Measurements from ENCODE around the gene CT45A8. TPM values are rescaled to one million over a fixed set of nuclear protein-coding genes. Genes with fewer than 3 reads are reported as not detected.

The CT45A8 gene
- total and polyA plus RNA-seq, 2 of the 8 experiments (the other 6 are each of a cell fraction or from before 2014, with no cell fraction given): not detected

DNA sequence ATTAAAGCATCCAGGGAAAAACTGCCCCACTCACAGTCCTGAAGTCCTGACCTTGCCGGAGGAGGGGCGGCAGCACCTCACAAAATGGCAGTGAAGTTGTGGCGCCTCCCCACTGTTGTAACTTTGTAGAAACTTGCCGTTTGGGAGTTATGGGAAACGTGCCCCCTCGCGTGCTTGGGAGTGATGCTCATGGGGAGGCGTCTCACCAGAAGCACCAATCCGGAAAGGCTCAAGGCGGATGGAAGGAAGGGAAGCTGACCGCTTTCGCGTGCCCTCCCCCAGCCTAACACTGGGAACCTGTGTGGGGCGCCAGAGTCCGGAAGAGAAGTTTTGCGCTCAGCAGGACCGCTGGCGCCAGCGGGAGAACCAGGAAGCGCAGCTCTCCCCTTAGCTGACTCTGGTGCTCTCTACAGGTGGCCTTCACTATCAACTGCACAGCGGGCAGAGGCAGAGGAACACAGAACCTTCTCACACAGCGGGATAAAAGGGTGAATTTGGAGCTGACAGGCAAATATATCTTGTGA lies 39.0 kb upstream of the CT45A8 start, which contains the start of the genes CT45A10 and SAGE1:
TSS of gene CT45A10 (minus strand) at position 151 of the 524 bp plus-strand sequence. CDS start 8,100 bp downstream, outside the sequence.
TSS of gene SAGE1 (plus strand) at position 423 of the 524 bp plus-strand sequence. CDS start 2,527 bp downstream, outside the sequence.
- Histone ChIP-seq H3K36me3 (ENCODE audit: control insufficient read depth in 2 of 4, insufficient read depth in 4 of 4, low read length in 3 of 4) (no peaks in the 10 kb centered on the region), H4K91ac (replicated peaks; ENCODE audit: insufficient read length, low read length) (no peak within 1 kb of the TSS), H2BK120ac (replicated peaks; ENCODE audit: low read depth, low read length) (no peak within 1 kb of the TSS), H3K4me1 (replicated peaks in 1 of 4; ENCODE audit: control insufficient read depth in 3 of 4, insufficient read depth in 4 of 4, low read length in 3 of 4) (no peaks in the 10 kb centered on the region), H3K27me3 (replicated peaks in 1 of 4; ENCODE audit: control insufficient read depth in 3 of 4, extremely low read depth in 1 of 4, insufficient read depth in 3 of 4, low read length in 3 of 4) (no peaks in the 10 kb centered on the region), H2BK5ac (ENCODE audit: low read depth, low read length) (no peak within 1 kb of the TSS), H3K23ac (ENCODE audit: insufficient read length) (no peak within 1 kb of the TSS), H3K14ac (ENCODE audit: insufficient read length) (no peak within 1 kb of the TSS), H2AK5ac (ENCODE audit: low read depth, low read length) (no peak within 1 kb of the TSS), H3K79me1 (ENCODE audit: low read depth, low read length) (no peaks in the 10 kb centered on the region), H3K9ac (replicated peaks in 1 of 4; ENCODE audit: extremely low read depth in 1 of 4, low read depth in 3 of 4, low read length in 3 of 4) (no peak within 1 kb of the TSS), H2BK20ac (ENCODE audit: low read length) (no peak within 1 kb of the TSS), H4K5ac (ENCODE audit: insufficient read length, low read depth, low read length) (no peak within 1 kb of the TSS), H2BK12ac (ENCODE audit: low read depth, low read length) (no peak within 1 kb of the TSS), H2AFZ (ENCODE audit: low read length) (no peak within 1 kb of the TSS), H3K18ac (ENCODE audit: extremely low read depth, low read length) (no peak within 1 kb of the TSS), H3K56ac (replicated peaks; ENCODE audit: insufficient read length, low read depth, low read length) (no peak within 1 kb of the TSS), H3K4ac (replicated peaks; ENCODE audit: insufficient read length, low read depth, low read length) (no peak within 1 kb of the TSS), H3K4me3 (ENCODE audit: extremely low read depth in 1 of 4, insufficient read depth in 2 of 4, low read depth in 3 of 4, low read length in 4 of 4) (no peak within 1 kb of the TSS), H3K4me2 (ENCODE audit: insufficient read depth in 1 of 2, low read depth in 2 of 2, low read length in 2 of 2) (no peak within 1 kb of the TSS), H3K23me2 (ENCODE audit: low read depth, low read length) (no peaks in the 10 kb centered on the region), H3K79me2 (ENCODE audit: control insufficient read depth in 1 of 2, insufficient read depth in 2 of 2, low read length in 2 of 2) (no peaks in the 10 kb centered on the region), H3K27ac (ENCODE audit: low read depth, low read length) (no peak within 1 kb of the TSS), H4K20me1 (replicated peaks in 1 of 2; ENCODE audit: control insufficient read depth in 1 of 2, insufficient read depth in 2 of 2, low read length in 2 of 2) (no peaks in the 10 kb centered on the region), H3K9me3 (ENCODE audit: insufficient read depth in 2 of 2, low read depth in 1 of 2, low read length in 1 of 2) (peaks cover 0 to 32% of the 10 kb centered on the region in 2 experiments; a peak in 2 of 4 replicates), H2BK15ac (ENCODE audit: low read length) (no peak within 1 kb of the TSS), H4K8ac (ENCODE audit: extremely low read depth, insufficient read depth, low read length) (no peak within 1 kb of the TSS)
- DNase-seq (ENCODE audit: low read depth in 1 of 2, low spot score in 2 of 2) (no peak), FAIRE-seq (no peak)
- ChIA-PET POLR2A (ENCODE audit: partially characterized antibody) (no interaction called here), CTCF (ENCODE audit: partially characterized antibody) (no interaction called here)
- WGBS, 2 experiments (ENCODE audit: extremely low coverage in 1 of 2, insufficient coverage in 1 of 2, insufficient read length in 1 of 2, insufficient replicate concordance in 2 of 2, low coverage in 1 of 2, low lambda C conversion rate in 2 of 2, missing lambda C conversion rate in 1 of 2): 86% methylated on average over 15 of the region's 22 CpGs; no CpG with 5 or more reads in 1 of the 2 experiments
- TF ChIP-seq SP2 (IDR thresholded peaks at IDR 0.05; ENCODE audit: low read length) (no peak), HDAC6 (IDR thresholded peaks at IDR 0.05; ENCODE audit: low read depth, low read length) (no peak), NRF1 (IDR thresholded peaks at IDR 0.05; ENCODE audit: low read depth, low read length) (no peak), POLR2A (IDR thresholded peaks at IDR 0.05; ENCODE audit: control extremely low read depth in 1 of 2, low read depth in 2 of 2, low read length in 2 of 2) (no peak), RBBP5 (IDR thresholded peaks at IDR 0.05; ENCODE audit: borderline replicate concordance, low read depth, low read length) (no peak), BACH1 (IDR thresholded peaks at IDR 0.05; ENCODE audit: low read length) (no peak), BCL11A (IDR thresholded peaks at IDR 0.05; ENCODE audit: low read depth in 2 of 2, low read length in 2 of 2) (no peak), RAD21 (IDR thresholded peaks at IDR 0.05 in 1 of 2, conservative IDR thresholded peaks at IDR 0.05 in 1 of 2; ENCODE audit: low read depth in 2 of 2, low read length in 2 of 2) (no peak), MAFK (IDR thresholded peaks at IDR 0.05; ENCODE audit: low read depth, low read length) (no peak), RNF2 (IDR thresholded peaks at IDR 0.05; ENCODE audit: borderline replicate concordance, low read depth, low read length, missing control alignments, poor library complexity, severe bottlenecking) (no peak), CBX5 (IDR thresholded peaks at IDR 0.05; ENCODE audit: low read depth, low read length) (no peak), SIN3A (conservative IDR thresholded peaks at IDR 0.05 in 1 of 2, IDR thresholded peaks at IDR 0.05 in 1 of 2; ENCODE audit: low read depth in 1 of 2, low read length in 2 of 2) (no peak), SIX5 (IDR thresholded peaks at IDR 0.05; ENCODE audit: low read depth, low read length) (no peak)
